HG02973 (cell line): ENCODE measurements around the gene LCN2.
"Not testable (repeated sequence)": the region's sequence is repeated elsewhere in the genome, so short reads cannot be mapped to it uniquely, and the experiment has no call there.

Source experiments
- ATAC-seq: cut with Tn5 transposase; IDR thresholded peaks from one replicate; pipeline ENCODE4 v1.9.1; 2021; ENCODE audit warnings: moderate library complexity; ENCODE audit not compliant: unreplicated experiment

Gene LCN2

GRCh38 chr9:128149001-128149701, at the start of gene LCN2:
Gene LCN2, plus strand, starts transcription at chr9:128149453. Its CDS starts 73 bp downstream, at chr9:128149526.
- no peak for ATAC-seq

DNA sequence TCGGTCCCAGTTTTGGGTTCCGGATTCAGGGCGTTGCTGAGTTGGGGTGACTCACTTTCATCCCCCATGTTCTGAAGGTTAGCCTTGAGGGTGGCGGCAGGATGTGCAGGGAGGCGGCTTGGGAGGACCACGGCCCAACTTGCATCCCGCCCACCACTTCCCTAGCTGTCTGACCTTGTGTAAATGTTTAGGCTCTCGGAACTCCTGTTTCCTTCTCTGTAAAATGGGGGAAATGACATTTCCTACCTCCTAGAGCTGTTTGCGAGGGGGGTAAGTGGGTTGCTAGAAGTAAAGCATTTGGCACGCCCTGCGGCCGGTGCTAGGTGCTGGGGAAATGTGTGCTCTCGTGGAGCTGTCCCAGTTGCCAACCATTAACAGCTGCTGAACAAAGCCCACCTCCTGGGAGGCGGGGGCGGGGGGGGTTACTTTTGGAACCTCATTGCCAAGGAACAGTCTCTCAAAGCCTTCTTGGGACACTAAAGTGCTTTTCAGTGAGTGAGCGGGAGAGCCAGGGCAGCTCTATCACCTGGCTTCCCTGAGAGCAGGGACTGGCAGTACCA, 49.2 kb upstream of the LCN2 start:
- no peak for ATAC-seq

- ATAC-seq: no peak
These were observed 48.7 kb upstream of the LCN2 start for GRCh38 chr9:128100581-128100980.

DNA sequence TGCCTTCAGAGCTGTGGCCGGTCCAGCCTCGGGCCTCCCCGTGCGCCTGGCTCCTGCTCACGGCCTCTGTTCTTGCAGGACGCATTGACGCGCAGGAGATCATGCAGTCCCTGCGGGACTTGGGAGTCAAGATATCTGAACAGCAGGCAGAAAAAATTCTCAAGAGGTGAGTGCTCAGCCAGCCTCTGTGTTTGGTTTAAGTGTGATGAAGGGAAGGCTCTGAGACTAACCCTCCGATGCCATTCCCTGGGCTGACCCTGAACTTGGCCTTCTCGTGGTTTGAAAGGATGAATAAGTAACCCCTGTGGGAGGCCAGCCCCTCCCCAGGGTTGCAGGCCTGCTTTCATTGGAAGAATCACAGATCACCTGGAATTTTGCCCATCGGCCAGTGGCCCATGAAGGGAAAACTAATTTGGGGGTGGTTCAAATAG, 48.0 kb upstream of the LCN2 start:
- no peak for ATAC-seq

- ATAC-seq: no peak
These were observed 47.6 kb upstream of the LCN2 start for GRCh38 chr9:128101690-128102089.

GRCh38 chr9:128102196-128102595, 47.1 kb upstream of the LCN2 start:
- ATAC-seq: no peak

DNA sequence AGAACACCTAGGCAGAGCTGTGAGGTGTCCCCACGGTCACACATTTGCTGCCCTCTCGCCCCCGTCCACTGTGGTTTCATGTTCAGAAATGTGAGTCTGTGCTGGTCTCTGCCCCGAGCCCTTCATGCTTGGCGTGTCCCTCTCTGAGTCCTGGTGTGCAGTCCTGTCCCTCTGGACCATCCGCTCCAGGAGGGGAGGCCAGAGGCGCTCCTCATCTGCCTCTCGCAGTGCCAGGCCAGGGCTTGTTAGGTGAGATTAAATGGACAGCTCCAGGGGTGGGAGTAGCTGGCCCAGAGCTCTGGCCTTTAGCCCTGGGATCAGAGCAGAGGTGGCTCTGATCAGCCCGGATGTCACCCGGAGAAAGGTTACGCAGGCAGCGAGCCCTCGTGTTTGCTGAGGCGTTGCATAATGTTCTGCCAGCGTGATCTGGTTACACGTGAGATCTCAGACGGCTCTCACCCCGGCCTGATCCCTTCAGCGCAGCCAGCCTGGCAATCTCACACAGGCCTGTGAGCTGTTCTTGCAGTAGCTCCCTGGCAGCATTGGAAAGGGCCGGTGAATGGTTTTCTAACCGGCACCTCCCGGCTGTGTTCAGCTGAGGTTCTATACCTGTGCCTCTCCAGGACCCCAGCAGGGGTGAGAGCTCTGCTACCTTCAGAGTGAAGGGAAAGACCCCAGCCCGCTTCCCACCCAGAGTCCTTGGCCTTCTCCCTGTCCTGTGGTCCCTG, 46.2 kb upstream of the LCN2 start:
- ATAC-seq: no peak

GRCh38 chr9:128103589-128103962, 45.7 kb upstream of the LCN2 start:
- ATAC-seq: no peak

- no peak for ATAC-seq
These were observed 45.1 kb upstream of the LCN2 start for GRCh38 chr9:128104171-128104618.

DNA sequence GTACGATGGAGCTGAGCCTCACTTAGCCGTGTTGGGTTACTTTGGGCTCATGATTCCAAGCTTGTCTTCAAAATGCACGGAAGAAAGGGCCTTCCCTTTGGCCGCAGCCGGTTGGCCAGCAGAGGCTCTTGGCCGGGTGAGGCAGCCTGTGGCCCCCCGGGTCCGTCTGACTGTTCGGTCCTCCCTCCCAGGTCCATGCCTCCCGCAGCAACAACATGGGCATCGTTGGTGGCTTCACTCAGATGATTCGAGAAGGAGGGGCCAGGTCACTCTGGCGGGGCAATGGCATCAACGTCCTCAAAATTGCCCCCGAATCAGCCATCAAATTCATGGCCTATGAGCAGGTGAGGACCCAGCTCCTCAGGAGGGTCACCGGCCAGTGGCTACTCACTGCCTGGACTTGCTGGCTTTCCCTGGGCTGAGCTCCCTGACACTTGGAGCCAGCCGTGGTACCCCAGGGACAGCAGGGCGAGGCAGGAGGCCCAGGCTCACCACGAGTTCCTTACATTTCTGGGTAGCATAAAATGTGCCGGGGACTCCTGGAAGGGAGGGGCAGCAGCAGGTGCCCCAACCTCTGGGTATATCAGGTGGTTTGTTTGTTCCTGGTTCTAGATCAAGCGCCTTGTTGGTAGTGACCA, 43.6 kb upstream of the LCN2 start:
- ATAC-seq: no peak

GRCh38 chr9:128106181-128106939, 42.9 kb upstream of the LCN2 start:
- ATAC-seq: no peak

DNA sequence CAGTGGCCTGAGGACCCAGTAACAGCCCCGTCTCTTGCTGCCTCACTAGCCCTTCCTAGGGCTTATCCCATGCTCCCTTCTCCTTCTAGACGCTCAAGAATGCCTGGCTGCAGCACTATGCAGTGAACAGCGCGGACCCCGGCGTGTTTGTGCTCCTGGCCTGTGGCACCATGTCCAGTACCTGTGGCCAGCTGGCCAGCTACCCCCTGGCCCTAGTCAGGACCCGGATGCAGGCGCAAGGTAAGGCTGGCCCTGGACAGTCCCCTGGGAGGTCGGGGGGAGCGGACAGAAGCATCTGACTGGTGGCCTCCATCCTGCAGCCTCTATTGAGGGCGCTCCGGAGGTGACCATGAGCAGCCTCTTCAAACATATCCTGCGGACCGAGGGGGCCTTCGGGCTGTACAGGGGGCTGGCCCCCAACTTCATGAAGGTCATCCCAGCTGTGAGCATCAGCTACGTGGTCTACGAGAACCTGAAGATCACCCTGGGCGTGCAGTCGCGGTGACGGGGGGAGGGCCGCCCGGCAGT, 42.2 kb upstream of the LCN2 start:
- no peak for ATAC-seq

GRCh38 chr9:128107468-128108268, 41.6 kb upstream of the LCN2 start:
- no peak for ATAC-seq

- no peak for ATAC-seq
These were observed 40.8 kb upstream of the LCN2 start for GRCh38 chr9:128108269-128109049.

GRCh38 chr9:128109050-128109709, 40.1 kb upstream of the LCN2 start:
- no peak for ATAC-seq

- not testable (repeated sequence) for ATAC-seq
These were observed 37.5 kb upstream of the LCN2 start for GRCh38 chr9:128111726-128112125.

DNA sequence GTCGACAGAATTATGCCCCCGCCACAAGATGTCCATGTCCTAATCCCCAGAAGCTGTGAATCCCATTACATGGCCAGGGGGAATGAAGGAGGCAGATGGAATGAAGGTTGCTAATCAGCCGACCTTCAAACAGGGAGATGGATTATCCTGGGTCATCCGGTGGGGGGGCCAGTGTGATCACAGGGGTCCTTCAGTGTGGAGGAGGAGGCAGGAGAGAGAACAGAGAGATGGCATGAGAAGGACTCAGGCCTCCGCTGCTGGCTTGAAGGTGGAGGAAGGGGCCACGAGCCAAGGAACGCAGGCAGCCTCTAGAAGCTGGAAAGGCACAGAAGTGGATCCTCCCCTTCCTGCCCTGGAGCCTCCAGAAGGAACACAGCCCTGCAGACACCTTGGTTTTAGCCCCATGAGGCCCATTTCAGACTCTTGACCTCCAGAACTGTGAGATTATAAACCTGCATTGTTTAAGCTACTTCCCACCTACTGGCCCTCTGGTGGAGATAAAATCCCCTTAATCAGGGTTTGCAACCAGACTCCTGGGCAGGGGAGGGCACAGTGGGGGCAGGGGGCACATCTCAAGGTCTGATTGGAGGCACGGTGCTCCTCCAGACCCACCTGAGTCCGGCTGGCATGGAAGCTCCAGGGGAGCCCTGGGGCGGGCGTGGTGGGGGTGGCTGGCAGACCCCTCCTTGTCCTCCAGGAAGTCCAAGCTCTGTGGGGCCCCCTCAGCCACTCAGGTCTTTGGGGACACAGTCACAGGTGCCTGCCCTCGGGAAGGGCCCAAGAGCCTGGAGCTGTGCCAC, 35.5 kb upstream of the LCN2 start:
- ATAC-seq: no peak
